Esophagus squamous epithelium (tissue), 5 donors: ENCODE data around the gene MEI1. TPM values are rescaled to one million over a fixed set of nuclear protein-coding genes. Genes with fewer than 3 reads are reported as not detected.

Source experiments
- DNase-seq: peaks from one replicate; lab custom pipeline; 2025; lab: John Stamatoyannopoulos, UW
- H3K27ac ChIP-seq, 4 donors: fragments of 200-600 bp; sonication (generic); one replicate each; pipeline ENCODE4 v1.5.1; 2016 to 2019; ENCODE audit warnings: mild to moderate bottlenecking in 1 of 4
- H3K27me3 ChIP-seq, 4 donors: fragments of 200-600 bp; sonication (generic); 1 replicate in 3 of 4; 2 replicates in 1 of 4; pipeline versions ENCODE4 v1.5.1 to v1.6.0; 2017 to 2021; ENCODE audit warnings: antibody characterized with exemption in 1 of 4
- H3K36me3 ChIP-seq, 3 donors: fragments of 200-600 bp; sonication (generic); one replicate each; pipeline ENCODE4 v1.5.1; 2016 to 2019
- H3K4me1 ChIP-seq, 3 donors: fragments of 200-600 bp; sonication (generic); one replicate each; pipeline ENCODE4 v1.5.1; 2017 to 2019
- H3K4me3 ChIP-seq, 4 donors: fragments of 200-600 bp; sonication (generic); 1 replicate in 3 of 4; 2 replicates in 1 of 4; pipeline ENCODE4 v1.5.1; 2016 to 2019; ENCODE audit warnings: mild to moderate bottlenecking in 2 of 4, moderate library complexity in 1 of 4
- H3K9me3 ChIP-seq, 3 donors: fragments of 200-600 bp; sonication (generic); one replicate each; pipeline ENCODE4 v1.5.1; 2016 to 2019
- CTCF ChIP-seq, 6 experiments: fragments of 450-650 bp in 4 of 6; fragments of 200-600 bp in 2 of 6; sonication (generic) in 2 of 6; IDR thresholded peaks; one replicate each; pipeline ENCODE4 v1.5.1; 2016 to 2019; ENCODE audit warnings: antibody characterized with exemption in 6 of 6, mild to moderate bottlenecking in 4 of 6, moderate library complexity in 4 of 6
- POLR2A ChIP-seq, 4 donors: fragments of 450-650 bp; IDR thresholded peaks; one replicate each; pipeline ENCODE4 v1.6.1; 2017; ENCODE audit warnings: antibody characterized with exemption in 4 of 4, mild to moderate bottlenecking in 4 of 4, moderate library complexity in 3 of 4
- WGBS, 2 donors: methylation state at CpG; one replicate each; pipeline ENCODE4 v1.1.5; 2018; 5-methylcytosine and 5-hydroxymethylcytosine counted together
- intact Hi-C: fragments of 100-400 bp; cut with DNase I; formaldehyde crosslinking; loops from one replicate; pipeline ENCODE4 v1.15.0; 2022
- total RNA-seq, 4 donors: library from RNA; depleted of rRNA; stranded (reverse); fragments of >200 nt; gene quantifications; one replicate each; pipeline ENCODE4 v1.1.0, GENCODE V29; 2016
- donor health status: DM: yes; HTN: yes; CAD: no.

MEI1 gene
- total RNA-seq, 4 donors from 2014 or later, result 0.09 to 1.3 (median 0.52) TPM

GRCh38 chr22:41762980-41763779 lies 63.9 kb downstream of the MEI1 start:
- peaks cover 0 to 26% (median 0%) of the 10 kb centered on the region in 3 donors for H3K4me1 ChIP-seq
- TF ChIP-seq POLR2A (IDR thresholded peaks at IDR 0.05) (no peak), CTCF (IDR thresholded peaks at IDR 0.05) (peak in 4 of 6 experiments; percentile 20 to 54 (median 30))
- 52 to 53% methylated on average over 13 to 14 of the region's 14 CpGs for WGBS, 2 donors

GRCh38 chr22:41766476-41766875 lies 67.2 kb downstream of the MEI1 start:
- Histone ChIP-seq H3K27me3 (no peaks in the 10 kb centered on the region), H3K27ac (no peak overlapping the region), H3K4me3 (no peak overlapping the region), H3K4me1 (peaks cover 0 to 17% (median 0%) of the 10 kb centered on the region in 3 donors), H3K9me3 (no peaks in the 10 kb centered on the region), H3K36me3 (no peaks in the 10 kb centered on the region)
- WGBS, 2 donors, result 47 to 66% methylated on average over 5 of the region's 5 CpGs
- intact Hi-C loops, result no loop called here
- no peak for TF ChIP-seq POLR2A (IDR thresholded peaks at IDR 0.05)
- no peak for TF ChIP-seq CTCF (IDR thresholded peaks at IDR 0.05)
- no peak for DNase-seq

More at GRCh38 chr22:41762980-41763779, 63.9 kb downstream of the MEI1 start:
- Histone ChIP-seq H3K27ac (peak overlapping the region in 1 of 4 donors; percentile 2), H3K27me3 (no peaks in the 10 kb centered on the region), H3K36me3 (no peaks in the 10 kb centered on the region), H3K9me3 (no peaks in the 10 kb centered on the region), H3K4me3 (no peak overlapping the region)
- no peak for DNase-seq
- intact Hi-C loops, result no loop called here

GRCh38 chr22:41768430-41768829 lies 69.1 kb downstream of the MEI1 start:
- H3K9me3 ChIP-seq, result no peaks in the 10 kb centered on the region
- TF ChIP-seq CTCF (IDR thresholded peaks at IDR 0.05) (no peak), POLR2A (IDR thresholded peaks at IDR 0.05) (no peak)
- H3K4me1 ChIP-seq, result peaks cover 0 to under 1% (median 0%) of the 10 kb centered on the region in 3 donors
- WGBS, 2 donors, result 18 to 31% methylated on average over 2 of the region's 2 CpGs
- DNase-seq, result no peak
- peak overlapping the region in 3 of 4 donors; percentile 42 to 79 (median 64) for H3K27ac ChIP-seq
- no peak overlapping the region for H3K4me3 ChIP-seq
- no peaks in the 10 kb centered on the region for H3K36me3 ChIP-seq
- H3K27me3 ChIP-seq, result no peaks in the 10 kb centered on the region
- intact Hi-C loops, result no loop called here

- Histone ChIP-seq H3K4me1 (no peaks in the 10 kb centered on the region), H3K27ac (peak overlapping the region in 1 of 4 donors; percentile 16), H3K36me3 (no peaks in the 10 kb centered on the region), H3K9me3 (no peaks in the 10 kb centered on the region), H3K4me3 (no peak overlapping the region), H3K27me3 (no peaks in the 10 kb centered on the region)
- 62 to 74% methylated on average over 5 of the region's 5 CpGs for WGBS, 2 donors
- TF ChIP-seq CTCF (IDR thresholded peaks at IDR 0.05), result no peak
- TF ChIP-seq POLR2A (IDR thresholded peaks at IDR 0.05), result no peak
- intact Hi-C loops, result no loop called here
- no peak for DNase-seq
Measured at GRCh38 chr22:41770715-41771468, 71.6 kb downstream of the MEI1 start.

- Histone ChIP-seq H3K27ac (no peak overlapping the region), H3K27me3 (no peaks in the 10 kb centered on the region), H3K9me3 (no peaks in the 10 kb centered on the region), H3K36me3 (no peaks in the 10 kb centered on the region), H3K4me1 (no peaks in the 10 kb centered on the region), H3K4me3 (no peak overlapping the region)
- 50 to 81% methylated on average over 3 to 4 of the region's 4 CpGs for WGBS, 2 donors
- intact Hi-C loops, result no loop called here
- DNase-seq, result no peak
- no peak for TF ChIP-seq POLR2A (IDR thresholded peaks at IDR 0.05)
- TF ChIP-seq CTCF (IDR thresholded peaks at IDR 0.05), result no peak
Measured at GRCh38 chr22:41772198-41772597, 72.9 kb downstream of the MEI1 start.
